ENCODE data around the gene MYLK4.

MYLK4 gene

DNA sequence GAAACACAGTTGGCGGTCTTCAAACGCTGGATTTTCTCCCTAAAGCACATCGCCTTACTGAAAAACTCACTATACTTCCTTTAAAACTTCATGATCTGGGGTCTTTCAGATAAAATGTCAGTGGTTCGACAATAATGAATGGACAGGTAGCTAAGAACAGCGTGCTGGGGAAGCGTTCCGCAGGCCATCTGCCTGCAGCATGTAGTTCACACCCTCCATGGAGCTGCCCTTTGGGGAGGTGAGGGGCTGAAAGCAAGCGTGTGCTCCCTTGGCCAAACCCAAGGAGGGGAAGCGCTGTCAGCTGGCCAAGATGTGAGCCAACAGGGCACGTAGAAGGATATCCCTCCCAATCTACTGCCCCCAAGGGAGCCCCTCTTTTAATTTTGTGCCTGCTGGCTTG, 20.8 kb downstream of the MYLK4 start:
- H3K36me3 Mint-ChIP-seq (ENCODE audit: low read depth) = no peaks in the 10 kb centered on the region
- H3K27ac Mint-ChIP-seq = peak overlapping the region in 2 of 3 experiments; percentile 23 to 50
- H3K9me3 Mint-ChIP-seq = no peaks in the 10 kb centered on the region
- peaks cover 50% of the 10 kb centered on the region for H3K4me1 Mint-ChIP-seq
- no peak overlapping the region for H3K4me3 Mint-ChIP-seq
- H3K27me3 Mint-ChIP-seq (ENCODE audit: low read depth) = peaks cover 5% of the 10 kb centered on the region
- TF ChIP-seq, protein P1, sequence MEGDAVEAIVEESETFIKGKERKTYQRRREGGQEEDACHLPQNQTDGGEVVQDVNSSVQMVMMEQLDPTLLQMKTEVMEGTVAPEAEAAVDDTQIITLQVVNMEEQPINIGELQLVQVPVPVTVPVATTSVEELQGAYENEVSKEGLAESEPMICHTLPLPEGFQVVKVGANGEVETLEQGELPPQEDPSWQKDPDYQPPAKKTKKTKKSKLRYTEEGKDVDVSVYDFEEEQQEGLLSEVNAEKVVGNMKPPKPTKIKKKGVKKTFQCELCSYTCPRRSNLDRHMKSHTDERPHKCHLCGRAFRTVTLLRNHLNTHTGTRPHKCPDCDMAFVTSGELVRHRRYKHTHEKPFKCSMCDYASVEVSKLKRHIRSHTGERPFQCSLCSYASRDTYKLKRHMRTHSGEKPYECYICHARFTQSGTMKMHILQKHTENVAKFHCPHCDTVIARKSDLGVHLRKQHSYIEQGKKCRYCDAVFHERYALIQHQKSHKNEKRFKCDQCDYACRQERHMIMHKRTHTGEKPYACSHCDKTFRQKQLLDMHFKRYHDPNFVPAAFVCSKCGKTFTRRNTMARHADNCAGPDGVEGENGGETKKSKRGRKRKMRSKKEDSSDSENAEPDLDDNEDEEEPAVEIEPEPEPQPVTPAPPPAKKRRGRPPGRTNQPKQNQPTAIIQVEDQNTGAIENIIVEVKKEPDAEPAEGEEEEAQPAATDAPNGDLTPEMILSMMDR (IDR thresholded peaks at IDR 0.05; ENCODE audit: unreplicated experiment in 3 of 3) = no peak

- Mint-ChIP-seq H3K36me3 (ENCODE audit: low read depth) (peaks cover 12% of the 10 kb centered on the region), H3K27me3 (ENCODE audit: low read depth) (peaks cover 5% of the 10 kb centered on the region), H3K4me3 (no peak overlapping the region), H3K9me3 (peaks cover 11% of the 10 kb centered on the region), H3K4me1 (peaks cover 27% of the 10 kb centered on the region), H3K27ac (peak overlapping the region in 1 of 3 experiments; percentile 43)
- TF ChIP-seq, protein P1 (IDR thresholded peaks at IDR 0.05; ENCODE audit: unreplicated experiment in 3 of 3) = no peak
Observed at GRCh38 chr6:2725999-2726567, 24.6 kb downstream of the MYLK4 start.

- H3K27ac Mint-ChIP-seq = no peak overlapping the region
- H3K4me1 Mint-ChIP-seq = peaks cover 22% of the 10 kb centered on the region
- peaks cover 13% of the 10 kb centered on the region for H3K9me3 Mint-ChIP-seq
- TF ChIP-seq, protein P1 (IDR thresholded peaks at IDR 0.05; ENCODE audit: unreplicated experiment in 3 of 3) = no peak
- no peak overlapping the region for H3K4me3 Mint-ChIP-seq
- H3K27me3 Mint-ChIP-seq (ENCODE audit: low read depth) = peaks cover 5% of the 10 kb centered on the region
- H3K36me3 Mint-ChIP-seq (ENCODE audit: low read depth) = peaks cover 15% of the 10 kb centered on the region
Observed at GRCh38 chr6:2725364-2725988, 25.2 kb downstream of the MYLK4 start.

DNA sequence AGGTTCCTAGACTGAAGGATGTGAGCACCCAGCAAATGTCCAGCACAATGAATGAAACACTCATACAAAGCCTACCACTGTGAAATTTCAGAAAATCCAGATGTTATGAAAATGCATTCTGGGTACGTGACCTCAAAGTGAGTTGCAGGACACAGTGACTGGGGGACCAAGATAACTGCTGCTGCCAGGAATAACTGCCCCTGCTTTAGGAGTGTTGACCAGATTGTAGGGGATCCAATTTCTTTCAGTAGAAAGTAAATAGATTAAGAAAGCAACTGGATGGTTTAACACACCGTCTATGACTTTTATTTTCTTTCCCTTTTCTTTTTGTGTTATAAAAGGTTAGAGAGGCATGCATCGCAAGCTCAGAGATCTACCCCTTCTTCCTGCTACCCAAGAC, 29.5 kb downstream of the MYLK4 start:
- H3K27me3 Mint-ChIP-seq (ENCODE audit: low read depth) = no peaks in the 10 kb centered on the region
- H3K36me3 Mint-ChIP-seq (ENCODE audit: low read depth) = peaks cover 16% of the 10 kb centered on the region
- TF ChIP-seq, protein P1 (IDR thresholded peaks at IDR 0.05; ENCODE audit: unreplicated experiment in 3 of 3) = no peak
- peaks cover 4% of the 10 kb centered on the region for H3K4me1 Mint-ChIP-seq
- H3K9me3 Mint-ChIP-seq = peaks cover 18% of the 10 kb centered on the region
- no peak overlapping the region for H3K27ac Mint-ChIP-seq
- H3K4me3 Mint-ChIP-seq = no peak overlapping the region

- Mint-ChIP-seq H3K27ac (peak overlapping the region in 1 of 3 experiments; percentile 18), H3K36me3 (ENCODE audit: low read depth) (peaks cover 16% of the 10 kb centered on the region), H3K4me1 (peaks cover 4% of the 10 kb centered on the region), H3K9me3 (peaks cover 20% of the 10 kb centered on the region), H3K4me3 (no peak overlapping the region), H3K27me3 (ENCODE audit: low read depth) (no peaks in the 10 kb centered on the region)
- TF ChIP-seq, protein P1 (IDR thresholded peaks at IDR 0.05; ENCODE audit: unreplicated experiment in 3 of 3) = no peak
Observed at GRCh38 chr6:2719093-2719455, 31.6 kb downstream of the MYLK4 start.
